ENCODE data around the gene ADRA1B. TPM values are rescaled to one million over a fixed set of nuclear protein-coding genes. Genes with fewer than 3 reads are reported as not detected.

Gene ADRA1B
- total and polyA plus RNA-seq, 2 of the 8 experiments (the other 6 are each of a cell fraction or from before 2014, with no cell fraction given): not detected

- FAIRE-seq (no peak), DNase-seq (ENCODE audit: low read depth in 1 of 2, low spot score in 2 of 2) (no peak)
- no peaks in the 10 kb centered on the region for H3K79me2 ChIP-seq (ENCODE audit: control insufficient read depth in 1 of 2, insufficient read depth in 2 of 2, low read length in 2 of 2)
- H3K4me2 ChIP-seq (ENCODE audit: insufficient read depth in 1 of 2, low read depth in 2 of 2, low read length in 2 of 2): no peak overlapping the region
- no peak overlapping the region for H4K91ac ChIP-seq (replicated peaks; ENCODE audit: insufficient read length, low read length)
- H2AK5ac ChIP-seq (ENCODE audit: low read depth, low read length): no peak overlapping the region
- H4K5ac ChIP-seq (ENCODE audit: insufficient read length, low read depth, low read length): no peak overlapping the region
- no peak overlapping the region for H2BK5ac ChIP-seq (ENCODE audit: low read depth, low read length)
- no peak overlapping the region for H3K23ac ChIP-seq (ENCODE audit: insufficient read length)
- H2BK120ac ChIP-seq (replicated peaks; ENCODE audit: low read depth, low read length): no peak overlapping the region
- H3K27ac ChIP-seq (ENCODE audit: low read depth, low read length): no peak overlapping the region
- no peak overlapping the region for H3K9ac ChIP-seq (replicated peaks in 1 of 4; ENCODE audit: extremely low read depth in 1 of 4, low read depth in 3 of 4, low read length in 3 of 4)
- no peaks in the 10 kb centered on the region for H3K36me3 ChIP-seq (ENCODE audit: control insufficient read depth in 2 of 4, insufficient read depth in 4 of 4, low read length in 3 of 4)
- no peak overlapping the region for H3K14ac ChIP-seq (ENCODE audit: insufficient read length)
- no peaks in the 10 kb centered on the region for H3K27me3 ChIP-seq (replicated peaks in 1 of 4; ENCODE audit: control insufficient read depth in 3 of 4, extremely low read depth in 1 of 4, insufficient read depth in 3 of 4, low read length in 3 of 4)
- H3K4me1 ChIP-seq (replicated peaks in 1 of 4; ENCODE audit: control insufficient read depth in 3 of 4, insufficient read depth in 4 of 4, low read length in 3 of 4): no peaks in the 10 kb centered on the region; a peak in 1 of 7 replicates
- H3K18ac ChIP-seq (ENCODE audit: extremely low read depth, low read length): no peak overlapping the region
- CTCF ChIA-PET (ENCODE audit: partially characterized antibody): interaction anchor here (0.5 kb wide), 1 partner anchor 1302 kb away, joined by 3 read pairs; no protein-coding TSS in a partner anchor
- no peak overlapping the region for H2AFZ ChIP-seq (ENCODE audit: low read length)
- H2BK15ac ChIP-seq (ENCODE audit: low read length): no peak overlapping the region
- 85% methylated on average over 1 of the region's 1 CpG; no CpG with 5 or more reads in 1 of the 2 experiments for WGBS, 2 experiments (ENCODE audit: extremely low coverage in 1 of 2, insufficient coverage in 1 of 2, insufficient read length in 1 of 2, insufficient replicate concordance in 2 of 2, low coverage in 1 of 2, low lambda C conversion rate in 2 of 2, missing lambda C conversion rate in 1 of 2)
- H3K9me3 ChIP-seq (ENCODE audit: insufficient read depth in 2 of 2, low read depth in 1 of 2, low read length in 1 of 2): no peaks in the 10 kb centered on the region
- no peaks in the 10 kb centered on the region for H3K23me2 ChIP-seq (ENCODE audit: low read depth, low read length)
- no peak overlapping the region for H3K4ac ChIP-seq (replicated peaks; ENCODE audit: insufficient read length, low read depth, low read length)
- no peak overlapping the region for H2BK20ac ChIP-seq (ENCODE audit: low read length)
- H3K56ac ChIP-seq (replicated peaks; ENCODE audit: insufficient read length, low read depth, low read length): no peak overlapping the region
- H3K79me1 ChIP-seq (ENCODE audit: low read depth, low read length): no peaks in the 10 kb centered on the region
- no peak overlapping the region for H4K8ac ChIP-seq (ENCODE audit: extremely low read depth, insufficient read depth, low read length)
- H2BK12ac ChIP-seq (ENCODE audit: low read depth, low read length): no peak overlapping the region
- H3K4me3 ChIP-seq (ENCODE audit: extremely low read depth in 1 of 4, insufficient read depth in 2 of 4, low read depth in 3 of 4, low read length in 4 of 4): no peak overlapping the region
- POLR2A ChIA-PET (ENCODE audit: partially characterized antibody): no interaction called here
- no peaks in the 10 kb centered on the region for H4K20me1 ChIP-seq (replicated peaks in 1 of 2; ENCODE audit: control insufficient read depth in 1 of 2, insufficient read depth in 2 of 2, low read length in 2 of 2)
- TF ChIP-seq SIX5 (IDR thresholded peaks at IDR 0.05; ENCODE audit: low read depth, low read length) (no peak), CBX8 (IDR thresholded peaks at IDR 0.05; ENCODE audit: borderline replicate concordance, low read depth, low read length) (no peak), RXRA (IDR thresholded peaks at IDR 0.05; ENCODE audit: insufficient read depth, low read depth, low read length) (no peak), CBX5 (IDR thresholded peaks at IDR 0.05; ENCODE audit: low read depth, low read length) (no peak), EGR1 (IDR thresholded peaks at IDR 0.05; ENCODE audit: borderline replicate concordance, low read depth, low read length) (no peak), RNF2 (IDR thresholded peaks at IDR 0.05; ENCODE audit: borderline replicate concordance, low read depth, low read length, missing control alignments, poor library complexity, severe bottlenecking) (no peak), SP1 (IDR thresholded peaks at IDR 0.05; ENCODE audit: low read depth, low read length) (no peak), MAFK (IDR thresholded peaks at IDR 0.05; ENCODE audit: low read depth, low read length) (no peak), SRF (IDR thresholded peaks at IDR 0.05; ENCODE audit: low read depth, low read length) (no peak), CTCF (IDR thresholded peaks at IDR 0.05; ENCODE audit: control extremely low read depth in 1 of 3, insufficient read depth in 1 of 3, low read depth in 1 of 3, low read length in 3 of 3) (no peak), PHF8 (conservative IDR thresholded peaks at IDR 0.05; ENCODE audit: low read depth, low read length) (no peak), SIRT6 (IDR thresholded peaks at IDR 0.05; ENCODE audit: low read length) (no peak), CEBPB (IDR thresholded peaks at IDR 0.05; ENCODE audit: low read depth, low read length) (no peak)
Measured at GRCh38 chr5:159887050-159887449, 29.2 kb upstream of the ADRA1B start.
